Lower leg skin (tissue), 4 donors: ENCODE data around the gene C4BPB. TPM values are rescaled to one million over a fixed set of nuclear protein-coding genes. Genes with fewer than 3 reads are reported as not detected.
A peak's percentile ranks its signal among the peaks of the same experiment; 100 is the strongest.

Experiments used
- DNase-seq, 2 donors: peaks; one replicate each; pipeline ENCODE4 v3.0.0-alpha.2; 2019; ENCODE audit warnings: low spot score in 2 of 2
- H3K4me3 ChIP-seq: fragments of 200-600 bp; sonication (generic); 2 replicates; pipeline ENCODE4 v1.5.1; 2017; ENCODE audit warnings: mild to moderate bottlenecking, low read depth; ENCODE audit not compliant: poor library complexity, severe bottlenecking
- POLR2A ChIP-seq, 2 donors: fragments of 450-650 bp; IDR thresholded peaks; one replicate each; pipeline ENCODE4 v1.6.1; 2016 to 2017; ENCODE audit warnings: antibody characterized with exemption in 2 of 2, mild to moderate bottlenecking in 1 of 2, moderate library complexity in 1 of 2
- WGBS, 2 donors: methylation state at CpG; one replicate each; pipeline ENCODE4 v1.1.5; 2018; 5-methylcytosine and 5-hydroxymethylcytosine counted together
- intact Hi-C: fragments of 100-400 bp; cut with DNase I; formaldehyde crosslinking; loops from one replicate; pipeline ENCODE4 v1.15.0; 2023; ENCODE audit warnings: low total_unique reads
- total RNA-seq, 4 donors: library from RNA; depleted of rRNA; stranded (reverse); fragments of >200 nt; gene quantifications; one replicate each; pipeline ENCODE4 v1.1.0, GENCODE V29; 2016
- TF ChIP-seq, protein P1 (sequence below), 3 donors: fragments of 450-650 bp; IDR thresholded peaks; one replicate each; pipeline ENCODE4 v1.5.1; 2016; ENCODE audit warnings: antibody characterized with exemption in 3 of 3, mild to moderate bottlenecking in 3 of 3, moderate library complexity in 2 of 3

C4BPB gene
- total RNA-seq, 4 donors from 2014 or later, result not detected

DNA sequence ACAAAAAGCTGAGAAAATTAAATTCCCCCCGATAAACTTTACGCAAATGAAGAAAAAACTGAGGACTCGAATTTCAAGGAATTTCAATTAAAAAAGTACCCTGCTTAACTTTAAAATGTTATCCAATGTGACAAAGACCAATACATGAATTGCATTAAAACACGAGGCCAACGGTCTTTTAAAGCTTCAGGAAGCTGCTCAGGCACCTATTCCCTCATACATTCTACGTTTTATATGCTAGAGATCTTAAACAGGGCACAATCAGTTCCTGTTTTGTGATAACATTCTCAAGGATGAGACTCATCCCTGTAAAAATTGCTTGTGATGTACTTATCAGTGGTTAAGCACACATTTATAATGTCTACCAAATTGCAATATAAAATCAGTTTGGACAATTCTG lies 40.6 kb upstream of the C4BPB start:
- no peak for DNase-seq
- intact Hi-C loops, result no loop called here
- no peak overlapping the region for H3K4me3 ChIP-seq
- WGBS, 2 donors, result 86 to 88% methylated on average over 6 of the region's 6 CpGs
- TF ChIP-seq POLR2A (IDR thresholded peaks at IDR 0.05), result no peak
- TF ChIP-seq, protein P1, sequence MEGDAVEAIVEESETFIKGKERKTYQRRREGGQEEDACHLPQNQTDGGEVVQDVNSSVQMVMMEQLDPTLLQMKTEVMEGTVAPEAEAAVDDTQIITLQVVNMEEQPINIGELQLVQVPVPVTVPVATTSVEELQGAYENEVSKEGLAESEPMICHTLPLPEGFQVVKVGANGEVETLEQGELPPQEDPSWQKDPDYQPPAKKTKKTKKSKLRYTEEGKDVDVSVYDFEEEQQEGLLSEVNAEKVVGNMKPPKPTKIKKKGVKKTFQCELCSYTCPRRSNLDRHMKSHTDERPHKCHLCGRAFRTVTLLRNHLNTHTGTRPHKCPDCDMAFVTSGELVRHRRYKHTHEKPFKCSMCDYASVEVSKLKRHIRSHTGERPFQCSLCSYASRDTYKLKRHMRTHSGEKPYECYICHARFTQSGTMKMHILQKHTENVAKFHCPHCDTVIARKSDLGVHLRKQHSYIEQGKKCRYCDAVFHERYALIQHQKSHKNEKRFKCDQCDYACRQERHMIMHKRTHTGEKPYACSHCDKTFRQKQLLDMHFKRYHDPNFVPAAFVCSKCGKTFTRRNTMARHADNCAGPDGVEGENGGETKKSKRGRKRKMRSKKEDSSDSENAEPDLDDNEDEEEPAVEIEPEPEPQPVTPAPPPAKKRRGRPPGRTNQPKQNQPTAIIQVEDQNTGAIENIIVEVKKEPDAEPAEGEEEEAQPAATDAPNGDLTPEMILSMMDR (IDR thresholded peaks at IDR 0.05), result no peak

DNA sequence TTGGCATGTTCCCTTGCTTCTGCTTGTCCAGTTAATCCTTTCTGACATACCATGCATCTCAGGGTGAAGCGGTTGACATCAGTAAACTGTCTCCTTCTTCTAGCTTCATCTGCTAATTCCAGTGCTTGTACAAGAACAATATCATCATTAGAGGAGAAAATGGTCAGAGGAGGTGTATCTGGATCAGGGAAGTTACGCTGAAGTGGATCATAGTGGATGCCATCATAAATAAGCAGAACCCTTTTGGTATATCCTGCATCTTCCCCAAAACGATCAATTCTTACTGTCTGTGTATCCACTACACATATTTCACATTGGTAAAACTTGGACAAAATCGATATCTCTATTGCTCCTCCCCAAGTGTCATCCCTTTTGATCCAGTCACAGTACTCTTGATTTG lies 39.6 kb upstream of the C4BPB start:
- intact Hi-C loops, result no loop called here
- TF ChIP-seq, protein P1 (IDR thresholded peaks at IDR 0.05), result no peak
- TF ChIP-seq POLR2A (IDR thresholded peaks at IDR 0.05), result no peak
- no peak overlapping the region for H3K4me3 ChIP-seq
- no peak for DNase-seq
- 75 to 85% methylated on average over 4 of the region's 4 CpGs for WGBS, 2 donors

DNA sequence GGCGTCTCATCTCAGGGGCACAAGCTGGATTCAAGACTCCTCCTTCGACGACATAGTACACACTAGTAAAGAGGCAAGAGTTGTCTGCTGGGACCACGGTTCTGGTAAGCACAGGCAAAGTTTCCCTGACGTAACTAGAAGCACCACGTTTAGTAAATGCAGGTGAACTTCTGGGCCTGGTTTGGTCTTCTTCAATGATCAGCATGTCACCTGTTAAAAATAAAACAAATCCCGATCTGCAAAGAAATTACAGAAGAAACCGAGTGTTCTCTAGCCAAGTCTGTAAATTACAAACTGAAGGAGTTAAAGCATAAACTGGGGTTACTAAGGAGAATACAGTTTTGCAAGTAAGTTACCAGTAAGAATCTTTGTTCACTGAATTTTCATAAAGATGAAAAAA lies 39.1 kb upstream of the C4BPB start:
- WGBS, 2 donors, result 47 to 51% methylated on average over 8 of the region's 8 CpGs
- no peak for DNase-seq
- TF ChIP-seq, protein P1 (IDR thresholded peaks at IDR 0.05), result no peak
- TF ChIP-seq POLR2A (IDR thresholded peaks at IDR 0.05), result no peak
- intact Hi-C loops, result no loop called here
- H3K4me3 ChIP-seq, result no peak overlapping the region

DNA sequence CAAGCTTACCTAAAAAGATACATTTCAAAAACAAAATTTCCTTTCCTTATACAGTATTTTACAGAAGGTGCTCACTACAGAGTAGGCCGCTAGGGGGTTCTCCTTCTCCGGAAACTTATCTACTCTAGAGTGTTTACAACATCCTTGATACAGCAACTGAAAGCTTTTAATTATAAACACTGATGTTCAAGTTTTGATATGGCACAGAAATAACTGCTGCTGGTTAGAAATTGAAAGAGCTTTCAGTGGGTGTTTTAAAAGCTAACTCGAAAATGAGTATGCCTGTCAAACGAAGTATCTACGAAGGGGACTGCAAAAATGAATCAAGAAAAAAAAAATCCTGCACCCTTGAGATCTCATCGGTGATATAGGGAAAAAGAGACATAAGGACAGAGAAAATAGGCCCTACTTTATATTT lies 38.7 kb upstream of the C4BPB start:
- H3K4me3 ChIP-seq, result peak overlapping the region; percentile 98
- DNase-seq, result no peak
- intact Hi-C loops, result no loop called here
- no peak for TF ChIP-seq POLR2A (IDR thresholded peaks at IDR 0.05)
- TF ChIP-seq, protein P1 (IDR thresholded peaks at IDR 0.05), result peak in 1 of 3 donors; percentile 14
- WGBS, 2 donors, result 0 to 1% methylated on average over 6 of the region's 6 CpGs

DNA sequence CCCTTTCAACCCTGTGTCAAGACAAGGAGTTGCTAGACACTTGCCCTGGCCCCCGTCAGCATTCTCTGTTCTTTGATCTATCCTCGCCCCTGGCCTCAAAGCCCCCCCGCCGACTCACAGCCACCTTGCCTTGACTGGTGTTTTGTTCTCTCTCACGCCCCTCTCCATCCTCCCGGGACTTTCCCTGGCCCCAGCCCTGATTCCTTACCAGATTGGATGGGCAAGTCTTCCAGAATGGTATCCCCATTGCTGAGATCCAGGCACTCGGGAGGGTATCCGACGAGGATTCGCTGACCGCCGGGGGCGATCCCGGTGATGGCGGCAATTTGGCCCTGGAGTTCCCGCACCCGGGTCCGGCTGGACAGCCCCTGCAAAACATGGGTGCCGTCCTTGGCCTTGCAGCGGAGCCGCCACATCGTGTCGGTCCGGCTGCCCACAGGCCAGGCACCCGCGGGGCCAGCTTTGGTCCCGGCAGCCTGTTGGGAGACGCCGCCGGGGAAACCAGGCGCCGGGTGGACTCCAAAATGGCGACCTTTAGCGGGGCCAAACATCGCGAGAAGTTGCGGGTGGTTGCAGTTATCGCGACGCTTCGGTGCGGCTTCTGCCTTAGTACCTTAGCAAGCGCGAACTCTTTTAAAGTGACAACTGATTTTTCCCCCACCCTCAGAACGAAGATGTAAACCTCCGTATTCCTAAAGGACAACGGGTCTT lies 38.0 kb upstream of the C4BPB start:
- H3K4me3 ChIP-seq, result peak overlapping the region; percentile 98
- no peak for TF ChIP-seq POLR2A (IDR thresholded peaks at IDR 0.05)
- TF ChIP-seq, protein P1 (IDR thresholded peaks at IDR 0.05), result peak in 1 of 3 donors; percentile 13
- peak; percentile 89 to 99 for DNase-seq
- intact Hi-C loops, result no loop called here
- 1 to 2% methylated on average over 38 to 44 of the region's 47 CpGs for WGBS, 2 donors
